SK-N-SH (cell line): Measurements from ENCODE around the gene C19orf12. TPM values are rescaled to one million over a fixed set of nuclear protein-coding genes. Genes with fewer than 3 reads are reported as not detected.

Experiments
- CTCF ChIA-PET: fragments of 300-600, 350-600 bp; formaldehyde crosslinking; extraction: SDS; loops from one replicate; lab custom pipeline; 2021; lab: Yijun Ruan, JAX
- POLR2A ChIA-PET: fragments of 350-600 bp; sonication (Branson Sonifier 250); formaldehyde crosslinking; extraction: SDS; loops from one replicate; lab custom pipeline; 2020; ENCODE audit warnings: antibody characterized with exemption, inconsistent platforms; lab: Yijun Ruan, JAX
- DNase-seq: peaks from one replicate; pipeline ENCODE4 v3.0.0; 2012
- H2AFZ ChIP-seq: fragments of 200-600 bp; sonication (generic); 2 replicates; pipeline ENCODE4 v1.8.1; 2016; ENCODE audit warnings: antibody characterized with exemption, mild to moderate bottlenecking, low read depth
- H3F3A ChIP-seq: fragments of 200-600 bp; sonication (generic); replicated peaks from 2 replicates; pipeline ENCODE3; 2016; ENCODE audit warnings: antibody characterized with exemption, mild to moderate bottlenecking; ENCODE audit not compliant: insufficient read depth
- H3K27ac ChIP-seq, 2 experiments: fragments of 200-500 bp in 1 of 2; fragments of 200-600 bp in 1 of 2; sonication (Bioruptor generic) in 1 of 2; sonication (generic), shearing (Covaris generic) in 1 of 2; 2 replicates each; pipeline versions ENCODE4 v1.5.1 to v1.6.1; 2014 to 2016; ENCODE audit warnings: low read depth in 2 of 2, inconsistent platforms in 1 of 2, low read length in 1 of 2, mild to moderate bottlenecking in 1 of 2, mixed read lengths in 1 of 2
- H3K27me3 ChIP-seq: fragments of 200-600 bp; sonication (generic), shearing (Covaris generic); 2 replicates; pipeline ENCODE4 v1.6.1; 2016; ENCODE audit warnings: mixed run types; ENCODE audit not compliant: insufficient read depth
- H3K36me3 ChIP-seq, 2 experiments: fragments of 200-500 bp in 1 of 2; fragments of 200-600 bp in 1 of 2; sonication (Bioruptor generic) in 1 of 2; sonication (generic) in 1 of 2; replicated peaks in 1 of 2; 2 replicates each; pipeline versions ENCODE3 to v1.5.1; 2014 to 2016; ENCODE audit warnings: low read length in 1 of 2, mild to moderate bottlenecking in 1 of 2; ENCODE audit not compliant: insufficient read depth in 2 of 2, control insufficient read depth in 1 of 2
- H3K4me1 ChIP-seq, 2 experiments: fragments of 200-500 bp in 1 of 2; fragments of 200-600 bp in 1 of 2; sonication (Bioruptor generic) in 1 of 2; sonication (generic), shearing (Covaris generic) in 1 of 2; 2 replicates each; pipeline versions ENCODE4 v1.5.1 to v1.6.1; 2014 to 2016; ENCODE audit warnings: low read depth in 1 of 2, low read length in 1 of 2, mixed run types in 1 of 2; ENCODE audit not compliant: insufficient read depth in 2 of 2, control insufficient read depth in 1 of 2
- H3K4me2 ChIP-seq: fragments of 200-600 bp; sonication (generic), shearing (Covaris generic); 2 replicates; pipeline ENCODE4 v1.6.1; 2017; ENCODE audit warnings: mixed run types
- H3K4me3 ChIP-seq, 2 experiments: fragments of 200-500 bp in 1 of 2; fragments of 200-600 bp in 1 of 2; sonication (Bioruptor generic) in 1 of 2; sonication (generic), shearing (Covaris generic) in 1 of 2; 2 replicates each; pipeline versions ENCODE4 v1.5.1 to v1.8.1; 2014 to 2016; ENCODE audit warnings: low read depth in 2 of 2, inconsistent platforms in 1 of 2, low read length in 1 of 2, mild to moderate bottlenecking in 1 of 2, mixed read lengths in 1 of 2, moderate library complexity in 1 of 2
- H3K79me2 ChIP-seq: fragments of 200-600 bp; sonication (generic); 2 replicates; pipeline ENCODE4 v1.8.1; 2017; ENCODE audit warnings: mild to moderate bottlenecking; ENCODE audit not compliant: insufficient read depth
- H3K9ac ChIP-seq: fragments of 200-600 bp; sonication (generic); 2 replicates; pipeline ENCODE4 v1.6.1; 2017; ENCODE audit warnings: mixed run types
- H3K9me2 ChIP-seq: fragments of 200-600 bp; sonication (generic); 2 replicates; pipeline ENCODE4 v1.6.1; 2017; ENCODE audit warnings: mixed run types
- H3K9me3 ChIP-seq: fragments of 200-600 bp; sonication (generic); 2 replicates; pipeline ENCODE4 v1.6.1; 2017; ENCODE audit warnings: mixed run types, mild to moderate bottlenecking, moderate library complexity
- H4K20me1 ChIP-seq: fragments of 200-600 bp; sonication (generic); 2 replicates; pipeline ENCODE4 v1.6.1; 2017; ENCODE audit warnings: mild to moderate bottlenecking, mixed run types; ENCODE audit not compliant: insufficient read depth
- ELF1 ChIP-seq: IDR thresholded peaks from 2 replicates; pipeline ENCODE4 v1.4.0; 2012
- FOXJ3 ChIP-seq: sonication (generic); formaldehyde crosslinking; IDR thresholded peaks from 2 replicates; pipeline ENCODE4 v1.5.1; 2020; ENCODE audit warnings: mild to moderate bottlenecking, missing genetic modification reagents
- FOXM1 ChIP-seq: IDR thresholded peaks from 2 replicates; pipeline ENCODE4 v1.4.0; 2012; ENCODE audit warnings: low read depth, mild to moderate bottlenecking
- GABPA ChIP-seq: IDR thresholded peaks from 2 replicates; pipeline ENCODE4 v1.4.0; 2012; ENCODE audit warnings: low read depth, mild to moderate bottlenecking
- NFIC ChIP-seq: IDR thresholded peaks from 2 replicates; pipeline ENCODE4 v1.4.0; 2012; ENCODE audit warnings: borderline replicate concordance
- NRF1 ChIP-seq: IDR thresholded peaks from 2 replicates; pipeline ENCODE4 v1.6.1; 2012; ENCODE audit warnings: low read depth, mild to moderate bottlenecking, low read length
- RAD21 ChIP-seq: IDR thresholded peaks from 2 replicates; pipeline ENCODE4 v1.6.1; 2012; ENCODE audit warnings: mild to moderate bottlenecking, low read length
- RCOR1 ChIP-seq: fragments of 150-350 bp; IDR thresholded peaks from 2 replicates; pipeline ENCODE4 v1.6.1; 2017; ENCODE audit warnings: antibody characterized with exemption, low read length
- RFX5 ChIP-seq: IDR thresholded peaks from 2 replicates; pipeline ENCODE4 v1.6.1; 2012; ENCODE audit warnings: mild to moderate bottlenecking, improper control_type of control experiment, low read length
- RXRA ChIP-seq: IDR thresholded peaks from 2 replicates; pipeline ENCODE4 v1.4.0; 2012; ENCODE audit warnings: low read depth, mild to moderate bottlenecking, borderline replicate concordance
- SMC3 ChIP-seq: IDR thresholded peaks from 2 replicates; pipeline ENCODE4 v1.6.1; 2012; ENCODE audit warnings: low read depth, low read length, improper control_type of control experiment
- WGBS: methylation state at CpG from one replicate; pipeline ENCODE4 v1.1.6; 2017; ENCODE audit warnings: low lambda C conversion rate; 5-methylcytosine and 5-hydroxymethylcytosine counted together
- polyA plus RNA-seq, 3 experiments: library from polyadenylated mRNA; depleted of rRNA; stranded (reverse); fragments of >200 nt; gene quantifications; 2 replicates each; pipeline ENCODE4 v1.2.3, GENCODE V29; 2012
- TF ChIP-seq, protein P1 (sequence below): fragments of 150-350 bp; IDR thresholded peaks from 2 replicates; pipeline ENCODE4 v1.6.1; 2016; ENCODE audit warnings: mild to moderate bottlenecking, low read depth, low read length
- TF ChIP-seq, protein P2 (sequence below): IDR thresholded peaks from 2 replicates; pipeline ENCODE4 v1.4.0; 2012; ENCODE audit warnings: low read depth, borderline replicate concordance
- TF ChIP-seq, protein P3 (sequence below): fragments of 200-600 bp; sonication (generic); IDR thresholded peaks from 2 replicates; pipeline ENCODE4 v1.6.1; 2017; ENCODE audit warnings: antibody characterized with exemption, mild to moderate bottlenecking, moderate library complexity
- TF ChIP-seq, protein P4 (sequence below): IDR thresholded peaks from 2 replicates; pipeline ENCODE4 v1.6.1; 2012; ENCODE audit warnings: mild to moderate bottlenecking, low read depth, low read length, moderate library complexity

Gene C19orf12
- polyA plus RNA-seq, 1 of the 3 experiments (the other 2 are of a cell fraction), result 30.5 TPM

DNA sequence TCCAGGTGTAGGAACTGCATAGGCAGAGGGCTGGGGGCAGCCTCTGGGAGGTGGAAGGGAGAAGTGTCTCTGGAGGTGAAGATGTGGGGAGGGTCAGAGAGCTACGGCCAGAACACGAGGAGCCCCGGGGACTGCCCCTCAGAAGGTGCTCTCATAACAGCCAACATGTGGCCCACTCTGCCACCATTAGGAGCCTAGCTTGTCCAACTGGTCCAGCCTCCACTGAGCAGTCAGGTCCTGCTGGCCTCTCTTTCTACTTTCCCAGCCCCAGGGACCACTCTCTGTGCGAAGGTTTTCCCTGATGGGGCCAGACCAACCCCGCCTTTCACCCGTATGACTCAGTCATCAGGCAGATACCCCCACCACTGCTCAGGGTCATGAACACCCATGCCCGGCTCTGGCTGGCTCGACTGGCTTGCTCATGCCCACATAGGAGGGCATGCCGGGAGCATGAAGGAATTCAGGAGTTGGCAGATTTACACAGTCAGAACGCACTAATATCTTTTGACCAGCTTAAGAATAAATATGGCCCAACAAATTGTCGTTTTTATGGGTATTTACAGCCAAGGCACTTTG lies 37.5 kb upstream of the C19orf12 start:
- CTCF ChIA-PET, result interaction anchor here (1.0 to 1.8 kb wide), 6 partner anchors 9 to 121 kb away, joined by 3 to 8 read pairs (median 6); no protein-coding TSS in a partner anchor
- Histone ChIP-seq H4K20me1 (no peaks in the 10 kb centered on the region), H3K4me1 (no peaks in the 10 kb centered on the region), H3K27ac (no peak overlapping the region), H3K27me3 (no peaks in the 10 kb centered on the region), H3K4me2 (no peak overlapping the region), H3K9ac (no peak overlapping the region), H2AFZ (no peak overlapping the region), H3K9me3 (no peaks in the 10 kb centered on the region), H3F3A (no peaks in the 10 kb centered on the region), H3K79me2 (no peaks in the 10 kb centered on the region), H3K9me2 (no peaks in the 10 kb centered on the region), H3K36me3 (no peaks in the 10 kb centered on the region), H3K4me3 (no peak overlapping the region)
- 41% methylated on average over 10 of the region's 11 CpGs for WGBS
- POLR2A ChIA-PET, result no interaction called here
- no peak for TF ChIP-seq GABPA
- TF ChIP-seq, protein P1, sequence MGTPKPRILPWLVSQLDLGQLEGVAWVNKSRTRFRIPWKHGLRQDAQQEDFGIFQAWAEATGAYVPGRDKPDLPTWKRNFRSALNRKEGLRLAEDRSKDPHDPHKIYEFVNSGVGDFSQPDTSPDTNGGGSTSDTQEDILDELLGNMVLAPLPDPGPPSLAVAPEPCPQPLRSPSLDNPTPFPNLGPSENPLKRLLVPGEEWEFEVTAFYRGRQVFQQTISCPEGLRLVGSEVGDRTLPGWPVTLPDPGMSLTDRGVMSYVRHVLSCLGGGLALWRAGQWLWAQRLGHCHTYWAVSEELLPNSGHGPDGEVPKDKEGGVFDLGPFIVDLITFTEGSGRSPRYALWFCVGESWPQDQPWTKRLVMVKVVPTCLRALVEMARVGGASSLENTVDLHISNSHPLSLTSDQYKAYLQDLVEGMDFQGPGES, result no peak
- TF ChIP-seq RAD21, result no peak
- no peak for TF ChIP-seq RXRA
- no peak for TF ChIP-seq NRF1
- TF ChIP-seq, protein P2, sequence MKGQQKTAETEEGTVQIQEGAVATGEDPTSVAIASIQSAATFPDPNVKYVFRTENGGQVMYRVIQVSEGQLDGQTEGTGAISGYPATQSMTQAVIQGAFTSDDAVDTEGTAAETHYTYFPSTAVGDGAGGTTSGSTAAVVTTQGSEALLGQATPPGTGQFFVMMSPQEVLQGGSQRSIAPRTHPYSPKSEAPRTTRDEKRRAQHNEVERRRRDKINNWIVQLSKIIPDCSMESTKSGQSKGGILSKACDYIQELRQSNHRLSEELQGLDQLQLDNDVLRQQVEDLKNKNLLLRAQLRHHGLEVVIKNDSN, result no peak
- TF ChIP-seq SMC3, result no peak
- TF ChIP-seq RCOR1, result no peak
- TF ChIP-seq ELF1, result no peak
- TF ChIP-seq, protein P3, sequence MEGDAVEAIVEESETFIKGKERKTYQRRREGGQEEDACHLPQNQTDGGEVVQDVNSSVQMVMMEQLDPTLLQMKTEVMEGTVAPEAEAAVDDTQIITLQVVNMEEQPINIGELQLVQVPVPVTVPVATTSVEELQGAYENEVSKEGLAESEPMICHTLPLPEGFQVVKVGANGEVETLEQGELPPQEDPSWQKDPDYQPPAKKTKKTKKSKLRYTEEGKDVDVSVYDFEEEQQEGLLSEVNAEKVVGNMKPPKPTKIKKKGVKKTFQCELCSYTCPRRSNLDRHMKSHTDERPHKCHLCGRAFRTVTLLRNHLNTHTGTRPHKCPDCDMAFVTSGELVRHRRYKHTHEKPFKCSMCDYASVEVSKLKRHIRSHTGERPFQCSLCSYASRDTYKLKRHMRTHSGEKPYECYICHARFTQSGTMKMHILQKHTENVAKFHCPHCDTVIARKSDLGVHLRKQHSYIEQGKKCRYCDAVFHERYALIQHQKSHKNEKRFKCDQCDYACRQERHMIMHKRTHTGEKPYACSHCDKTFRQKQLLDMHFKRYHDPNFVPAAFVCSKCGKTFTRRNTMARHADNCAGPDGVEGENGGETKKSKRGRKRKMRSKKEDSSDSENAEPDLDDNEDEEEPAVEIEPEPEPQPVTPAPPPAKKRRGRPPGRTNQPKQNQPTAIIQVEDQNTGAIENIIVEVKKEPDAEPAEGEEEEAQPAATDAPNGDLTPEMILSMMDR, result no peak
- no peak for TF ChIP-seq NFIC
- no peak for TF ChIP-seq FOXJ3
- no peak for TF ChIP-seq RFX5
- TF ChIP-seq, protein P4, sequence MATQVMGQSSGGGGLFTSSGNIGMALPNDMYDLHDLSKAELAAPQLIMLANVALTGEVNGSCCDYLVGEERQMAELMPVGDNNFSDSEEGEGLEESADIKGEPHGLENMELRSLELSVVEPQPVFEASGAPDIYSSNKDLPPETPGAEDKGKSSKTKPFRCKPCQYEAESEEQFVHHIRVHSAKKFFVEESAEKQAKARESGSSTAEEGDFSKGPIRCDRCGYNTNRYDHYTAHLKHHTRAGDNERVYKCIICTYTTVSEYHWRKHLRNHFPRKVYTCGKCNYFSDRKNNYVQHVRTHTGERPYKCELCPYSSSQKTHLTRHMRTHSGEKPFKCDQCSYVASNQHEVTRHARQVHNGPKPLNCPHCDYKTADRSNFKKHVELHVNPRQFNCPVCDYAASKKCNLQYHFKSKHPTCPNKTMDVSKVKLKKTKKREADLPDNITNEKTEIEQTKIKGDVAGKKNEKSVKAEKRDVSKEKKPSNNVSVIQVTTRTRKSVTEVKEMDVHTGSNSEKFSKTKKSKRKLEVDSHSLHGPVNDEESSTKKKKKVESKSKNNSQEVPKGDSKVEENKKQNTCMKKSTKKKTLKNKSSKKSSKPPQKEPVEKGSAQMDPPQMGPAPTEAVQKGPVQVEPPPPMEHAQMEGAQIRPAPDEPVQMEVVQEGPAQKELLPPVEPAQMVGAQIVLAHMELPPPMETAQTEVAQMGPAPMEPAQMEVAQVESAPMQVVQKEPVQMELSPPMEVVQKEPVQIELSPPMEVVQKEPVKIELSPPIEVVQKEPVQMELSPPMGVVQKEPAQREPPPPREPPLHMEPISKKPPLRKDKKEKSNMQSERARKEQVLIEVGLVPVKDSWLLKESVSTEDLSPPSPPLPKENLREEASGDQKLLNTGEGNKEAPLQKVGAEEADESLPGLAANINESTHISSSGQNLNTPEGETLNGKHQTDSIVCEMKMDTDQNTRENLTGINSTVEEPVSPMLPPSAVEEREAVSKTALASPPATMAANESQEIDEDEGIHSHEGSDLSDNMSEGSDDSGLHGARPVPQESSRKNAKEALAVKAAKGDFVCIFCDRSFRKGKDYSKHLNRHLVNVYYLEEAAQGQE, result no peak
- TF ChIP-seq FOXM1, result no peak
- DNase-seq, result no peak
